Testis (tissue), 3 donors: ENCODE results near the gene RNASE13. TPM values are rescaled to one million over a fixed set of nuclear protein-coding genes. Genes with fewer than 3 reads are reported as not detected.
A peak's percentile ranks its signal among the peaks of the same experiment; 100 is the strongest.

Source experiments
- DNase-seq: peaks from one replicate; pipeline ENCODE4 v3.0.0-alpha.2; 2019
- H3K27ac ChIP-seq, 2 donors: fragments of 200-600 bp; sonication (generic); one replicate each; pipeline ENCODE4 v1.5.1; 2019
- H3K27me3 ChIP-seq: fragments of 200-600 bp; sonication (generic); one replicate; pipeline ENCODE4 v1.5.1; 2019
- H3K36me3 ChIP-seq: fragments of 200-600 bp; sonication (generic); one replicate; pipeline ENCODE4 v1.5.1; 2017; ENCODE audit warnings: low read depth; ENCODE audit errors: missing control alignments
- H3K4me1 ChIP-seq: fragments of 200-600 bp; sonication (generic); one replicate; pipeline ENCODE4 v1.5.1; 2019
- H3K4me3 ChIP-seq, 2 donors: fragments of 200-600 bp; sonication (generic); one replicate each; pipeline ENCODE4 v1.5.1; 2017 to 2019
- H3K9me3 ChIP-seq: fragments of 200-600 bp; sonication (generic); one replicate; pipeline ENCODE4 v1.5.1; 2017
- POLR2A ChIP-seq: fragments of 450-650 bp; IDR thresholded peaks from one replicate; pipeline ENCODE4 v1.6.1; 2017; ENCODE audit warnings: antibody characterized with exemption, mild to moderate bottlenecking, moderate library complexity
- WGBS, 2 donors: methylation state at CpG; one replicate each; pipeline ENCODE4 v1.1.5; 2018; 5-methylcytosine and 5-hydroxymethylcytosine counted together
- intact Hi-C: fragments of 100-400 bp; cut with DNase I; formaldehyde crosslinking; loops from one replicate; pipeline ENCODE4 v1.15.1; 2023; ENCODE audit warnings: low total_unique reads
- polyA plus RNA-seq: library from polyadenylated mRNA; stranded (reverse); fragments of 350-450 nt; fragmentation: Illumina TruSeq; extraction: RNeasy Lipid Tissue Mini Kit (QIAGEN cat#74804); gene quantifications from one replicate; pipeline ENCODE4 v1.2.3, GENCODE V29; 2014; ENCODE audit warnings: low read depth, low replicate concordance; ENCODE audit not compliant: insufficient read depth
- total RNA-seq, 2 donors: library from RNA; depleted of rRNA; stranded (reverse); fragments of >200 nt; gene quantifications; one replicate each; pipeline ENCODE4 v1.2.3, GENCODE V29; 2016
- TF ChIP-seq, protein P1 (sequence below), 3 experiments: fragments of 450-650 bp in 2 of 3; fragments of 200-600 bp in 1 of 3; sonication (generic) in 1 of 3; IDR thresholded peaks; one replicate each; pipeline ENCODE4 v1.5.1; 2016 to 2019; ENCODE audit warnings: antibody characterized with exemption in 3 of 3, mild to moderate bottlenecking in 2 of 3, moderate library complexity in 1 of 3

Gene RNASE13
- total and polyA plus RNA-seq, 3 donors from 2014 or later: not detected

- no peak overlapping the region for H3K4me3 ChIP-seq
- H3K27me3 ChIP-seq: no peaks in the 10 kb centered on the region
- H3K27ac ChIP-seq: no peak overlapping the region
- intact Hi-C loops: no loop called here
- no peak for TF ChIP-seq POLR2A
- TF ChIP-seq, protein P1, sequence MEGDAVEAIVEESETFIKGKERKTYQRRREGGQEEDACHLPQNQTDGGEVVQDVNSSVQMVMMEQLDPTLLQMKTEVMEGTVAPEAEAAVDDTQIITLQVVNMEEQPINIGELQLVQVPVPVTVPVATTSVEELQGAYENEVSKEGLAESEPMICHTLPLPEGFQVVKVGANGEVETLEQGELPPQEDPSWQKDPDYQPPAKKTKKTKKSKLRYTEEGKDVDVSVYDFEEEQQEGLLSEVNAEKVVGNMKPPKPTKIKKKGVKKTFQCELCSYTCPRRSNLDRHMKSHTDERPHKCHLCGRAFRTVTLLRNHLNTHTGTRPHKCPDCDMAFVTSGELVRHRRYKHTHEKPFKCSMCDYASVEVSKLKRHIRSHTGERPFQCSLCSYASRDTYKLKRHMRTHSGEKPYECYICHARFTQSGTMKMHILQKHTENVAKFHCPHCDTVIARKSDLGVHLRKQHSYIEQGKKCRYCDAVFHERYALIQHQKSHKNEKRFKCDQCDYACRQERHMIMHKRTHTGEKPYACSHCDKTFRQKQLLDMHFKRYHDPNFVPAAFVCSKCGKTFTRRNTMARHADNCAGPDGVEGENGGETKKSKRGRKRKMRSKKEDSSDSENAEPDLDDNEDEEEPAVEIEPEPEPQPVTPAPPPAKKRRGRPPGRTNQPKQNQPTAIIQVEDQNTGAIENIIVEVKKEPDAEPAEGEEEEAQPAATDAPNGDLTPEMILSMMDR (IDR thresholded peaks at IDR 0.05): no peak
- DNase-seq: no peak
- H3K4me1 ChIP-seq: no peaks in the 10 kb centered on the region
- H3K36me3 ChIP-seq: no peaks in the 10 kb centered on the region
- WGBS, 2 donors: 77 to 79% methylated on average over 4 of the region's 4 CpGs
- no peaks in the 10 kb centered on the region for H3K9me3 ChIP-seq
Observed at GRCh38 chr14:20997115-20997514, 37.5 kb downstream of the RNASE13 start.

GRCh38 chr14:20996521-20996920 is 38.1 kb downstream of the RNASE13 start:
- H3K4me3 ChIP-seq: no peak overlapping the region
- TF ChIP-seq, protein P1 (IDR thresholded peaks at IDR 0.05): no peak
- TF ChIP-seq POLR2A: no peak
- no peak overlapping the region for H3K27ac ChIP-seq
- intact Hi-C loops: no loop called here
- 87 to 95% methylated on average over 10 to 14 of the region's 14 CpGs for WGBS, 2 donors
- no peaks in the 10 kb centered on the region for H3K36me3 ChIP-seq
- no peak for DNase-seq
- H3K27me3 ChIP-seq: no peaks in the 10 kb centered on the region
- no peaks in the 10 kb centered on the region for H3K9me3 ChIP-seq
- peaks cover 3% of the 10 kb centered on the region for H3K4me1 ChIP-seq

- H3K27ac ChIP-seq: peak within 1 kb of the TSS; percentile 65 to 84
- 0% methylated on average over 9 to 40 of the region's 42 CpGs for WGBS, 2 donors
- intact Hi-C loops: no loop called here
- TF ChIP-seq POLR2A: no peak
- TF ChIP-seq, protein P1 (IDR thresholded peaks at IDR 0.05): peak in 1 of 3 experiments; percentile 17
- H3K4me1 ChIP-seq: peaks cover 13% of the 10 kb centered on the region
- peak; percentile 97 for DNase-seq
- no peaks in the 10 kb centered on the region for H3K9me3 ChIP-seq
- H3K4me3 ChIP-seq: peak within 1 kb of the TSS; percentile 72 to 97
- no peaks in the 10 kb centered on the region for H3K36me3 ChIP-seq
- no peaks in the 10 kb centered on the region for H3K27me3 ChIP-seq
Observed at GRCh38 chr14:20989787-20990600, 44.6 kb downstream of the RNASE13 start, which contains the start of gene METTL17. METTL17 (plus strand) TSS chr14:20989980; CDS start chr14:20990003, 23 bp downstream.

- intact Hi-C loops: no loop called here
- H3K4me3 ChIP-seq: peak overlapping the region; percentile 72 to 97
- DNase-seq: no peak
- H3K9me3 ChIP-seq: no peaks in the 10 kb centered on the region
- TF ChIP-seq, protein P1 (IDR thresholded peaks at IDR 0.05): no peak
- TF ChIP-seq POLR2A: no peak
- peak overlapping the region; percentile 65 to 84 for H3K27ac ChIP-seq
- H3K36me3 ChIP-seq: no peaks in the 10 kb centered on the region
- H3K4me1 ChIP-seq: peaks cover 13% of the 10 kb centered on the region
- no peaks in the 10 kb centered on the region for H3K27me3 ChIP-seq
- 0 to 1% methylated on average over 9 to 11 of the region's 11 CpGs for WGBS, 2 donors
Observed at GRCh38 chr14:20989471-20989786, 45.2 kb downstream of the RNASE13 start.
